Endothelial cell of umbilical vein (primary cell): ENCODE measurements around the gene CTSA. TPM values are rescaled to one million over a fixed set of nuclear protein-coding genes. Genes with fewer than 3 reads are reported as not detected.

Experiments
- BruUV-seq: library from RNA; stranded (reverse); fragments of 400-500 nt; replicated peaks from 2 replicates; lab custom pipeline; 2021; lab: Mats Ljungman, UMichigan
- CTCF ChIA-PET: fragments of 300-600, 350-600 bp; sonication (Branson Sonifier 250); formaldehyde crosslinking; loops from one replicate; lab custom pipeline; 2021; ENCODE audit warnings: antibody characterized with exemption, inconsistent platforms; lab: Charles Lee
- POLR2A ChIA-PET: fragments of 300-600, 350-600 bp; sonication (Branson Sonifier 250); formaldehyde crosslinking; loops from one replicate; lab custom pipeline; 2021; ENCODE audit warnings: antibody characterized with exemption, inconsistent platforms; lab: Charles Lee
- DNase-seq: peaks from one replicate; pipeline ENCODE4 v3.0.0-alpha.2; 2011; ENCODE audit warnings: low read depth, low spot score
- FAIRE-seq: peaks from 2 replicates; lab custom pipeline; 2011; peaks lifted over from hg19 to GRCh38; lab: Jason Lieb, UNC
- H2AFZ ChIP-seq: 2 replicates; pipeline ENCODE4 v1.6.0; 2012; ENCODE audit warnings: low read depth, low read length, control low read depth, inconsistent platforms
- H3K27ac ChIP-seq: 2 replicates; pipeline ENCODE4 v1.5.1; 2011; ENCODE audit warnings: low read depth, mild to moderate bottlenecking, control low read depth, low read length, moderate library complexity; ENCODE audit not compliant: insufficient read depth
- H3K27me3 ChIP-seq, 2 experiments: 2 replicates each; pipeline versions ENCODE4 v1.6.0 to v1.6.1; 2011; ENCODE audit warnings: low read length in 2 of 2, mixed read lengths in 1 of 2; ENCODE audit not compliant: control insufficient read depth in 2 of 2, insufficient read depth in 2 of 2
- H3K36me3 ChIP-seq, 2 experiments: 2 replicates in 1 of 2; 3 replicates in 1 of 2; pipeline ENCODE4 v1.5.1; 2011; ENCODE audit warnings: low read length in 2 of 2, mild to moderate bottlenecking in 1 of 2, moderate library complexity in 1 of 2; ENCODE audit not compliant: control insufficient read depth in 2 of 2, insufficient read depth in 2 of 2; ENCODE audit errors: extremely low read depth in 1 of 2
- H3K4me1 ChIP-seq: 3 replicates; pipeline ENCODE4 v1.5.1; 2011; ENCODE audit warnings: mild to moderate bottlenecking, low read length; ENCODE audit not compliant: control insufficient read depth, insufficient read depth; ENCODE audit errors: extremely low read depth
- H3K4me2 ChIP-seq: 2 replicates; pipeline ENCODE4 v1.6.1; 2011; ENCODE audit warnings: low read length, control low read depth, mixed read lengths; ENCODE audit not compliant: insufficient read depth
- H3K4me3 ChIP-seq, 3 experiments: fragments of 200-600 bp in 1 of 3; sonication (generic), shearing (Covaris generic) in 1 of 3; replicated peaks in 1 of 3; 2 replicates each; pipeline ENCODE4 v1.5.1; 2011 to 2016; ENCODE audit warnings: control low read depth in 3 of 3, low read length in 3 of 3, mild to moderate bottlenecking in 2 of 3, inconsistent platforms in 1 of 3, low read depth in 1 of 3, moderate library complexity in 1 of 3; ENCODE audit not compliant: insufficient read depth in 1 of 3
- H3K79me2 ChIP-seq: 2 replicates; pipeline ENCODE4 v1.6.0; 2012; ENCODE audit warnings: low read length, inconsistent platforms; ENCODE audit not compliant: control insufficient read depth, insufficient read depth
- H3K9ac ChIP-seq: replicated peaks from 2 replicates; pipeline ENCODE3; 2011; ENCODE audit warnings: low read length, control low read depth; ENCODE audit not compliant: insufficient read depth; ENCODE audit errors: extremely low read depth
- H3K9me1 ChIP-seq: replicated peaks from 3 replicates; pipeline ENCODE4 v1.6.0; 2011; ENCODE audit warnings: mild to moderate bottlenecking, low read length; ENCODE audit not compliant: control insufficient read depth, insufficient read depth; ENCODE audit errors: extremely low read depth
- H3K9me3 ChIP-seq: replicated peaks from 2 replicates; pipeline ENCODE4 v1.5.1; 2012; ENCODE audit warnings: low read length, inconsistent platforms; ENCODE audit not compliant: control insufficient read depth, insufficient read depth
- H4K20me1 ChIP-seq: replicated peaks from 2 replicates; pipeline ENCODE3; 2011; ENCODE audit warnings: mild to moderate bottlenecking, low read length; ENCODE audit not compliant: control insufficient read depth, insufficient read depth; ENCODE audit errors: extremely low read depth
- FOS ChIP-seq: IDR thresholded peaks from 2 replicates; pipeline ENCODE4 v1.6.1; 2011; ENCODE audit warnings: mild to moderate bottlenecking, low read length, moderate library complexity, borderline replicate concordance; ENCODE audit not compliant: insufficient read depth
- dilution Hi-C: fragments of 300-500 bp; cut with MboI; formaldehyde crosslinking; loops from one replicate; pipeline ENCODE4 v1.15.0; 2019; ENCODE audit warnings: low sequenced_read_pairs; ENCODE audit not compliant: extremely low pct_ligation_motif_present
- intact Hi-C: fragments of 100-400 bp; cut with micrococcal nuclease; formaldehyde crosslinking; loops from one replicate; pipeline ENCODE4 v1.10.0; 2022
- polyA plus RNA-seq, 4 experiments: library from polyadenylated mRNA; depleted of rRNA in 3 of 4; stranded (reverse) in 3 of 4; unstranded in 1 of 4; fragments of >200 nt; gene quantifications; 2 replicates each; pipeline versions ENCODE4 v1.2.1 to v1.2.3, GENCODE V29; 2011 to 2012; ENCODE audit warnings: missing spikeins in 1 of 4
- total RNA-seq: library from RNA; stranded (reverse); gene quantifications from 2 replicates; pipeline ENCODE4 v1.2.3, GENCODE V29; 2021
- TF ChIP-seq, protein P1 (sequence below), 2 donors: IDR thresholded peaks; 1 replicate in 1 of 2; 2 replicates in 1 of 2; pipeline ENCODE4 v1.5.1; 2011; ENCODE audit warnings: low read length in 2 of 2, mild to moderate bottlenecking in 2 of 2, moderate library complexity in 2 of 2, control low read depth in 1 of 2, inconsistent platforms in 1 of 2, low read depth in 1 of 2; ENCODE audit not compliant: insufficient read depth in 1 of 2; ENCODE audit errors: extremely low read depth in 1 of 2

CTSA gene
- total and polyA plus RNA-seq, 2 donors (not counting 3 experiments of a cell fraction or from before 2014, with no cell fraction given): 169 to 409 TPM

DNA sequence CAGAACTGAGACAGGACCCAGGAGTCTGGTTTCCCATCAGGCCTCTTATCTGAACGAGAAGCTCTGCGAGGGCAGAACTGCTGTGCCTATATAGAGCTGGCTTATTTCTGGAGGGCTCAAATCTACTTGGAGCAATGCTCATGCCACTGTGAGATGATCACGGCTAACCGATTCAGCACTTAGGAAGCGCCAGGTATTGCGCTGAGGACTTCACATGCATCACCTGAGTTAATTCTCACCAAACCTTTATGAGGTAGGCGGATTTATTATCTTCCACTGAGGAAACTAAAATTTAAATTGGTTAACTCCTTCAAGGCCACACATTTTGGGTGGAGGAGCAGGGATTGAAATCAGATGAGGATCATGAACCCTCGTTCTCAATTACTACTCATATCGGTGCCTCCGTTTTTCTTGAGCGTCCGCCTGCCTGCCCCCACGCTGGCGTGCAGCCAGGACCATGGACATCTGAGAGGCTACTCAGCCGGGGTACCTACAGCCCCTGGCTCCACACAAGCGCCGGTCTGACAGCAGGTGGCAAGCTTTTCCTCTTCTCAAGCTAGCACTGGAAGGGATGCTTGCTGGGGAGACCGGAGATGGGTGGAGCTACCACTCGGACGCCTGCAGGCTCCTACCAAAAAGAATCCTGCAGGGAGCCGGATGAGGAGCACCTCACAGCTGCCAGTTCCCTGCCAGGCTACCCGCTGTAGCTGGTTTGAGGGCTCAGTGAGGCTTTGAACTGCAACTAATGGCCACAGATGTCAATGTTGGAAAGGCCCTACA, 42.3 kb downstream of the CTSA start:
- FAIRE-seq: peak; percentile 92

More for the DNA sequence above, 42.3 kb downstream of the CTSA start:
- dilution Hi-C loops: no loop called here
- peak overlapping the region; percentile 26 to 97 (median 84) for H3K4me3 ChIP-seq
- peak overlapping the region; percentile 98 for H3K9ac ChIP-seq
- H3K36me3 ChIP-seq: peaks cover 3 to 7% of the 10 kb centered on the region in 2 experiments
- H3K4me2 ChIP-seq: peak overlapping the region; percentile 82
- peaks cover 20% of the 10 kb centered on the region for H3K79me2 ChIP-seq
- H4K20me1 ChIP-seq: no peaks in the 10 kb centered on the region
- no peaks in the 10 kb centered on the region for H3K9me1 ChIP-seq
- TSS peak; percentile 50 for BruUV-seq
- H3K27me3 ChIP-seq: no peaks in the 10 kb centered on the region
- CTCF ChIA-PET: interaction anchor here (0.8 to 4.9 kb wide), 10 partner anchors 9 to 110 kb away, joined by 3 to 50 read pairs (median 6); partner anchors contain the start of genes CTSA, NEURL2, PLTP and ZSWIM1
- H3K9me3 ChIP-seq: no peaks in the 10 kb centered on the region
- H3K4me1 ChIP-seq: peaks cover 14% of the 10 kb centered on the region
- TF ChIP-seq, protein P1, sequence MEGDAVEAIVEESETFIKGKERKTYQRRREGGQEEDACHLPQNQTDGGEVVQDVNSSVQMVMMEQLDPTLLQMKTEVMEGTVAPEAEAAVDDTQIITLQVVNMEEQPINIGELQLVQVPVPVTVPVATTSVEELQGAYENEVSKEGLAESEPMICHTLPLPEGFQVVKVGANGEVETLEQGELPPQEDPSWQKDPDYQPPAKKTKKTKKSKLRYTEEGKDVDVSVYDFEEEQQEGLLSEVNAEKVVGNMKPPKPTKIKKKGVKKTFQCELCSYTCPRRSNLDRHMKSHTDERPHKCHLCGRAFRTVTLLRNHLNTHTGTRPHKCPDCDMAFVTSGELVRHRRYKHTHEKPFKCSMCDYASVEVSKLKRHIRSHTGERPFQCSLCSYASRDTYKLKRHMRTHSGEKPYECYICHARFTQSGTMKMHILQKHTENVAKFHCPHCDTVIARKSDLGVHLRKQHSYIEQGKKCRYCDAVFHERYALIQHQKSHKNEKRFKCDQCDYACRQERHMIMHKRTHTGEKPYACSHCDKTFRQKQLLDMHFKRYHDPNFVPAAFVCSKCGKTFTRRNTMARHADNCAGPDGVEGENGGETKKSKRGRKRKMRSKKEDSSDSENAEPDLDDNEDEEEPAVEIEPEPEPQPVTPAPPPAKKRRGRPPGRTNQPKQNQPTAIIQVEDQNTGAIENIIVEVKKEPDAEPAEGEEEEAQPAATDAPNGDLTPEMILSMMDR (IDR thresholded peaks at IDR 0.05; ENCODE audit: extremely low read depth in 1 of 2, insufficient read depth in 1 of 2, low read depth in 1 of 2, low read length in 2 of 2): peak in 1 of 2 donors; percentile 35
- TF ChIP-seq FOS: no peak
- peak overlapping the region; percentile 89 for H3K27ac ChIP-seq
- POLR2A ChIA-PET: interaction anchor here (0.6 to 2.9 kb wide), 8 partner anchors 9 to 74 kb away, joined by 3 to 26 read pairs (median 10); partner anchors contain the start of genes CTSA, NEURL2, PLTP and ZSWIM1
- intact Hi-C loops: loop anchor here (1.0 to 2.0 kb wide), 5 partner anchors 39 to 111 kb away; partner anchors contain the start of genes ACOT8, ZNF335, ZSWIM1 and ZSWIM3
- no peak overlapping the region for H2AFZ ChIP-seq
- DNase-seq: peak; percentile 67
